Stimulated activated CD4-positive, alpha-beta T cell treated with anti-CD3 and anti-CD28 coated beads, TNF-alpha, amount 100 ng/mL, for 1 hour (primary cell): ENCODE results near the gene RELA.

Experiments used
- DNase-seq, 3 donors: peaks; one replicate each; pipeline ENCODE4 v3.0.0-alpha.2; 2020; ENCODE audit warnings: low read depth in 3 of 3, low spot score in 1 of 3

RELA gene

GRCh38 chr11:65634440-65634839, 28.3 kb downstream of the RELA start:
- no peak for DNase-seq

GRCh38 chr11:65634109-65634436, 28.6 kb downstream of the RELA start:
- no peak for DNase-seq

- no peak for DNase-seq
Measured at GRCh38 chr11:65633390-65634108, 29.2 kb downstream of the RELA start.

- no peak for DNase-seq
Measured at GRCh38 chr11:65630215-65630614, 32.5 kb downstream of the RELA start.

- DNase-seq: no peak
Measured at GRCh38 chr11:65629579-65629978, 33.1 kb downstream of the RELA start.

- no peak for DNase-seq
Measured at GRCh38 chr11:65627202-65627601, 35.5 kb downstream of the RELA start.

- DNase-seq: peak in 1 of 3 donors; percentile 37
Measured at GRCh38 chr11:65625628-65626342, 36.9 kb downstream of the RELA start.

- DNase-seq: no peak
Measured at GRCh38 chr11:65624931-65625627, 37.6 kb downstream of the RELA start.

- no peak for DNase-seq
Measured at GRCh38 chr11:65623852-65624616, 38.7 kb downstream of the RELA start.

GRCh38 chr11:65623177-65623576, 39.5 kb downstream of the RELA start:
- no peak for DNase-seq

GRCh38 chr11:65622011-65622410, 40.7 kb downstream of the RELA start:
- DNase-seq: no peak

GRCh38 chr11:65621460-65621859, 41.3 kb downstream of the RELA start:
- no peak for DNase-seq

GRCh38 chr11:65620666-65621065, 42.0 kb downstream of the RELA start:
- DNase-seq: no peak

- DNase-seq: no peak
Measured at GRCh38 chr11:65619281-65619928, 43.3 kb downstream of the RELA start.

- no peak for DNase-seq
Measured at GRCh38 chr11:65618763-65619162, 44.0 kb downstream of the RELA start.

- no peak for DNase-seq
Measured at GRCh38 chr11:65617990-65618751, 44.5 kb downstream of the RELA start.

GRCh38 chr11:65617136-65617850, 45.4 kb downstream of the RELA start:
- no peak for DNase-seq

GRCh38 chr11:65616575-65617001, 46.1 kb downstream of the RELA start:
- no peak for DNase-seq

GRCh38 chr11:65615950-65616574, 46.7 kb downstream of the RELA start:
- peak in 2 of 3 donors; percentile 26 to 30 for DNase-seq
